ENCODE results near the gene POLR2L. TPM values are rescaled to one million over a fixed set of nuclear protein-coding genes. Genes with fewer than 3 reads are reported as not detected.

Gene POLR2L
- total and polyA plus RNA-seq, 2 of the 13 experiments (the other 11 are each of a cell fraction or from before 2014, with no cell fraction given), result 104 to 114 TPM

DNA sequence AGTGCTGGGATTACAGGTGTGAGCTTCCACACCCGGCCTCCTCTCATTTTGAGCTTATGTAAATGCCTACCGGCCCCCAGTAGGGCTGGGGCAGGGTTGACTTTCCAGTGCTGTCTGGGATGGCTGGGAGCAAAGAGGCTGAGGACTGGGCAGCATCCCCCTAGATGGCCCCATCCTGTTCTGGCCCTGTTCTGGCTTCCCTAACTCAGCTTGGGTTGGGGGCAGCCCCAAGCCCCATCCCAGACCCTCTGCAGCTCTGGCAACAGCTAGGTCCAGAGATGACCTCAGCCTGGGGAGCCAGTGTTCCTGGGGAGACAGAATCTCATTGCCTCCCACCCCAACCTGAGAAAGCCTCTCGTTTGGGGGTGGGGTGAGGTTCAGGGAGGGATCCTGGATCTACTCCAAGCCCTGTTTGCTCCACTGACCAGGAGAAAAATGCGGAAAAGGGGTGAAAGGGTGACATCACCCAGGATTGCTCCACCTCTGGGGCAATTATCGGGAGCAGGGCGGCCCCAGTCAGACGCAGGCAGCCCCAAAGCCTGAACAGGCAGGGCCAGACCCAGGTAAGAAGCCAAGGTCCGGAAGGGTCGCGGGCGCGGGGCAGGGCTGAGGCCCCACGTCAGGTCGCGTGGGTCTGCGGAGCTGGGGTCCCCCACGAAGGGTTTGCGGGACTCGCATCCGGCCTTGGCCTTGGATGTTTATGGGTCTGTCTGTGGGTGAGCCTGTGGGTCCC is 23.8 kb downstream of the POLR2L start, which contains the start of gene PNPLA2 (continued):
- TF ChIP-seq PCBP1 (IDR thresholded peaks at IDR 0.05; ENCODE audit: borderline replicate concordance, low read depth, low read length) (no peak), TBL1XR1 (IDR thresholded peaks at IDR 0.05; ENCODE audit: borderline replicate concordance, low read length, partially characterized antibody) (no peak), RARA (CRISPR knock-in tag; IDR thresholded peaks at IDR 0.05) (peak; percentile 44), ZBTB8A (CRISPR knock-in tag; IDR thresholded peaks at IDR 0.05; ENCODE audit: borderline replicate concordance, low read depth) (no peak), NR2F2 (IDR thresholded peaks at IDR 0.05; ENCODE audit: borderline replicate concordance, low read depth) (no peak), SAP130 (CRISPR knock-in tag; IDR thresholded peaks at IDR 0.05; ENCODE audit: low read depth) (peak; percentile 52), SOX6 (IDR thresholded peaks at IDR 0.05) (no peak), SOX6 (CRISPR knock-in tag; IDR thresholded peaks at IDR 0.05) (0 out of 2 replicates have a peak, but pooled peaks have one; percentile 18), IKZF1 (IDR thresholded peaks at IDR 0.05) (no peak), AHR (CRISPR knock-in tag; IDR thresholded peaks at IDR 0.05) (0 out of 2 replicates have a peak, but pooled peaks have one; percentile 44), HNF4A (CRISPR knock-in tag; IDR thresholded peaks at IDR 0.05) (peak; percentile 33; the same call in 1 of the 2 replicates), SMAD3 (CRISPR knock-in tag; IDR thresholded peaks at IDR 0.05) (0 out of 2 replicates have a peak, but pooled peaks have one; percentile 4), PPARG (CRISPR knock-in tag; conservative IDR thresholded peaks at IDR 0.05) (peak; percentile 49; the same call in 1 of the 2 replicates), ZSCAN30 (CRISPR knock-in tag; IDR thresholded peaks at IDR 0.05) (no peak), NR2F1 (CRISPR knock-in tag; IDR thresholded peaks at IDR 0.05) (no peak)
- TF ChIP-seq, protein P1, sequence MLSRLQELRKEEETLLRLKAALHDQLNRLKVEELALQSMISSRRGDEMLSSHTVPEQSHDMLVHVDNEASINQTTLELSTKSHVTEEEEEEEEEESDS (CRISPR knock-in tag; IDR thresholded peaks at IDR 0.05; ENCODE audit: borderline replicate concordance), result 0 out of 2 replicates have a peak, but pooled peaks have one; percentile 7
- TF ChIP-seq, protein P2, sequence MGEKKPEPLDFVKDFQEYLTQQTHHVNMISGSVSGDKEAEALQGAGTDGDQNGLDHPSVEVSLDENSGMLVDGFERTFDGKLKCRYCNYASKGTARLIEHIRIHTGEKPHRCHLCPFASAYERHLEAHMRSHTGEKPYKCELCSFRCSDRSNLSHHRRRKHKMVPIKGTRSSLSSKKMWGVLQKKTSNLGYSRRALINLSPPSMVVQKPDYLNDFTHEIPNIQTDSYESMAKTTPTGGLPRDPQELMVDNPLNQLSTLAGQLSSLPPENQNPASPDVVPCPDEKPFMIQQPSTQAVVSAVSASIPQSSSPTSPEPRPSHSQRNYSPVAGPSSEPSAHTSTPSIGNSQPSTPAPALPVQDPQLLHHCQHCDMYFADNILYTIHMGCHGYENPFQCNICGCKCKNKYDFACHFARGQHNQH (CRISPR knock-in tag; IDR thresholded peaks at IDR 0.05), result no peak
- TF ChIP-seq, protein P3, sequence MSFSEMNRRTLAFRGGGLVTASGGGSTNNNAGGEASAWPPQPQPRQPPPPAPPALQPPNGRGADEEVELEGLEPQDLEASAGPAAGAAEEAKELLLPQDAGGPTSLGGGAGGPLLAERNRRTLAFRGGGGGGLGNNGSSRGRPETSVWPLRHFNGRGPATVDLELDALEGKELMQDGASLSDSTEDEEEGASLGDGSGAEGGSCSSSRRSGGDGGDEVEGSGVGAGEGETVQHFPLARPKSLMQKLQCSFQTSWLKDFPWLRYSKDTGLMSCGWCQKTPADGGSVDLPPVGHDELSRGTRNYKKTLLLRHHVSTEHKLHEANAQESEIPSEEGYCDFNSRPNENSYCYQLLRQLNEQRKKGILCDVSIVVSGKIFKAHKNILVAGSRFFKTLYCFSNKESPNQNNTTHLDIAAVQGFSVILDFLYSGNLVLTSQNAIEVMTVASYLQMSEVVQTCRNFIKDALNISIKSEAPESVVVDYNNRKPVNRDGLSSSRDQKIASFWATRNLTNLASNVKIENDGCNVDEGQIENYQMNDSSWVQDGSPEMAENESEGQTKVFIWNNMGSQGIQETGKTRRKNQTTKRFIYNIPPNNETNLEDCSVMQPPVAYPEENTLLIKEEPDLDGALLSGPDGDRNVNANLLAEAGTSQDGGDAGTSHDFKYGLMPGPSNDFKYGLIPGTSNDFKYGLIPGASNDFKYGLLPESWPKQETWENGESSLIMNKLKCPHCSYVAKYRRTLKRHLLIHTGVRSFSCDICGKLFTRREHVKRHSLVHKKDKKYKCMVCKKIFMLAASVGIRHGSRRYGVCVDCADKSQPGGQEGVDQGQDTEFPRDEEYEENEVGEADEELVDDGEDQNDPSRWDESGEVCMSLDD (CRISPR knock-in tag; IDR thresholded peaks at IDR 0.05; ENCODE audit: borderline replicate concordance), result peak; percentile 89
- TF ChIP-seq, protein P4, sequence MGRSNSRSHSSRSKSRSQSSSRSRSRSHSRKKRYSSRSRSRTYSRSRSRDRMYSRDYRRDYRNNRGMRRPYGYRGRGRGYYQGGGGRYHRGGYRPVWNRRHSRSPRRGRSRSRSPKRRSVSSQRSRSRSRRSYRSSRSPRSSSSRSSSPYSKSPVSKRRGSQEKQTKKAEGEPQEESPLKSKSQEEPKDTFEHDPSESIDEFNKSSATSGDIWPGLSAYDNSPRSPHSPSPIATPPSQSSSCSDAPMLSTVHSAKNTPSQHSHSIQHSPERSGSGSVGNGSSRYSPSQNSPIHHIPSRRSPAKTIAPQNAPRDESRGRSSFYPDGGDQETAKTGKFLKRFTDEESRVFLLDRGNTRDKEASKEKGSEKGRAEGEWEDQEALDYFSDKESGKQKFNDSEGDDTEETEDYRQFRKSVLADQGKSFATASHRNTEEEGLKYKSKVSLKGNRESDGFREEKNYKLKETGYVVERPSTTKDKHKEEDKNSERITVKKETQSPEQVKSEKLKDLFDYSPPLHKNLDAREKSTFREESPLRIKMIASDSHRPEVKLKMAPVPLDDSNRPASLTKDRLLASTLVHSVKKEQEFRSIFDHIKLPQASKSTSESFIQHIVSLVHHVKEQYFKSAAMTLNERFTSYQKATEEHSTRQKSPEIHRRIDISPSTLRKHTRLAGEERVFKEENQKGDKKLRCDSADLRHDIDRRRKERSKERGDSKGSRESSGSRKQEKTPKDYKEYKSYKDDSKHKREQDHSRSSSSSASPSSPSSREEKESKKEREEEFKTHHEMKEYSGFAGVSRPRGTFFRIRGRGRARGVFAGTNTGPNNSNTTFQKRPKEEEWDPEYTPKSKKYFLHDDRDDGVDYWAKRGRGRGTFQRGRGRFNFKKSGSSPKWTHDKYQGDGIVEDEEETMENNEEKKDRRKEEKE (IDR thresholded peaks at IDR 0.05), result no peak
- TF ChIP-seq, protein P5, sequence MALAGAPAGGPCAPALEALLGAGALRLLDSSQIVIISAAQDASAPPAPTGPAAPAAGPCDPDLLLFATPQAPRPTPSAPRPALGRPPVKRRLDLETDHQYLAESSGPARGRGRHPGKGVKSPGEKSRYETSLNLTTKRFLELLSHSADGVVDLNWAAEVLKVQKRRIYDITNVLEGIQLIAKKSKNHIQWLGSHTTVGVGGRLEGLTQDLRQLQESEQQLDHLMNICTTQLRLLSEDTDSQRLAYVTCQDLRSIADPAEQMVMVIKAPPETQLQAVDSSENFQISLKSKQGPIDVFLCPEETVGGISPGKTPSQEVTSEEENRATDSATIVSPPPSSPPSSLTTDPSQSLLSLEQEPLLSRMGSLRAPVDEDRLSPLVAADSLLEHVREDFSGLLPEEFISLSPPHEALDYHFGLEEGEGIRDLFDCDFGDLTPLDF (CRISPR knock-in tag; IDR thresholded peaks at IDR 0.05), result no peak
- TF ChIP-seq, protein P6, sequence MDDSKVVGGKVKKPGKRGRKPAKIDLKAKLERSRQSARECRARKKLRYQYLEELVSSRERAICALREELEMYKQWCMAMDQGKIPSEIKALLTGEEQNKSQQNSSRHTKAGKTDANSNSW (CRISPR knock-in tag; IDR thresholded peaks at IDR 0.05; ENCODE audit: borderline replicate concordance), result no peak
